HG03354 (cell line): ENCODE results near the gene IQGAP1.

Experiments
- ATAC-seq: cut with Tn5 transposase; IDR thresholded peaks from one replicate; pipeline ENCODE4 v1.9.1; 2021; ENCODE audit warnings: mild to moderate bottlenecking; ENCODE audit not compliant: unreplicated experiment, poor library complexity, severe bottlenecking

Gene IQGAP1

GRCh38 chr15:90425726-90426346 lies 37.8 kb downstream of the IQGAP1 start:
- ATAC-seq: no peak

DNA sequence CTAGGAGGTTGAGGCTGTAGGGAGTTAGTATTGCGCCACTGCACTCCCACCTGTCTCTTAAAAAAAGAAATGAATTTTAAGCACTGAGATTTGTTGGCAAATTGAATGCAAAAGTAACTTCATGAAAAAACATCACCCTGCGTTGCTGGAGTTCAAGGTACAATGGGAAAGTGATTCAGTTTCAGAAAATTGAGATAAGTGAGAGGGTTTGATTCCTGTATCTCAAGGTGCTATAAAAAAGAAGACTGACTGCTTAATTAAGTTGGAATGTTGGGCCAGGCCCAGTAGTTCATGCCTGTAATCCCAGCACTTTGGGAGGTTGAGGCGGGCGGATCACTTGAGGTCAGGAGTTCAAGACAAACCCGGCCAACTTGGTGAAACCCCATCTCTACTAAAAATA lies 39.1 kb downstream of the IQGAP1 start:
- ATAC-seq: no peak

- ATAC-seq: no peak
These were observed 44.2 kb downstream of the IQGAP1 start for GRCh38 chr15:90432253-90432652.

GRCh38 chr15:90435652-90436337 lies 47.8 kb downstream of the IQGAP1 start:
- no peak for ATAC-seq

DNA sequence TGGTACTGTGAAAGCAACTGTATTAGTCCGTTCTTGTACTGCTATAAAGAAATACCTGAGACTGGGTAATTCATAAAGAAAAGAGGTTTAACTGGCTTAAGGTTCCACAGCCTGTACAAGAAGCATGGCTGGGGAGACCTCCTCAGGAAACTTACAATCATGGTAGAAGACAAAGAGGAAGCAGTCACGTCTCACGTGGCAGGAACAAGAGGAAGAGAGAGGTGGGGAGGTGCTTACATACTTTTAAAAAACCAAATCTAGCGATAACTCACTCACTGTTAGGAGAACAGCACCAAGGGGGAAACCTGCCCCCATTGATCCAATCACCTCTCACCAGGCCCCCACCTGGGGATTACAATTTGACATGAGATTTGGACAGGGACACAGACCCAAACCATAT lies 48.9 kb downstream of the IQGAP1 start:
- no peak for ATAC-seq

GRCh38 chr15:90437516-90437915 lies 49.5 kb downstream of the IQGAP1 start:
- ATAC-seq: no peak

- ATAC-seq: no peak
These were observed 51.9 kb downstream of the IQGAP1 start for GRCh38 chr15:90439946-90440345.

GRCh38 chr15:90441027-90441426 lies 53.0 kb downstream of the IQGAP1 start:
- ATAC-seq: no peak

DNA sequence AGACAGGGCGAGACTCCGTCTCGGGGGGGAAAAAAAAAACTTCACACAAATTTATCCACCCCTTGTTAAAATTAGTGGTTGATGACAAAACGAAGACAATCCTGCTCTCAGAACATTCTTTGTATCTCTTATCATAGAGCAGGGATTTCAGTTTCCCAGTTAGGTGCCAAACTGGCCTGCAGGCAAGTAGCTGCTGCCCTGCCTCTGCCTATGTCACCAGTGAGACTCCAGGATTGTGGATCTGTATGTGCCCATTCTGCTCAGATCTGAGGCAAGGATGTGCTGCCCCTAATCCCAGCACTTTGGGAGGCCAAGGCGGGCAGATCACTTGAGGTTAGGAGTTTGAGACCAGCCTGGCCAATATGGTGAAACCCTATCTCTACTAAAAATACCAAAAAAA lies 54.4 kb downstream of the IQGAP1 start:
- ATAC-seq: no peak

GRCh38 chr15:90449206-90449735 lies 61.2 kb downstream of the IQGAP1 start:
- ATAC-seq: no peak

DNA sequence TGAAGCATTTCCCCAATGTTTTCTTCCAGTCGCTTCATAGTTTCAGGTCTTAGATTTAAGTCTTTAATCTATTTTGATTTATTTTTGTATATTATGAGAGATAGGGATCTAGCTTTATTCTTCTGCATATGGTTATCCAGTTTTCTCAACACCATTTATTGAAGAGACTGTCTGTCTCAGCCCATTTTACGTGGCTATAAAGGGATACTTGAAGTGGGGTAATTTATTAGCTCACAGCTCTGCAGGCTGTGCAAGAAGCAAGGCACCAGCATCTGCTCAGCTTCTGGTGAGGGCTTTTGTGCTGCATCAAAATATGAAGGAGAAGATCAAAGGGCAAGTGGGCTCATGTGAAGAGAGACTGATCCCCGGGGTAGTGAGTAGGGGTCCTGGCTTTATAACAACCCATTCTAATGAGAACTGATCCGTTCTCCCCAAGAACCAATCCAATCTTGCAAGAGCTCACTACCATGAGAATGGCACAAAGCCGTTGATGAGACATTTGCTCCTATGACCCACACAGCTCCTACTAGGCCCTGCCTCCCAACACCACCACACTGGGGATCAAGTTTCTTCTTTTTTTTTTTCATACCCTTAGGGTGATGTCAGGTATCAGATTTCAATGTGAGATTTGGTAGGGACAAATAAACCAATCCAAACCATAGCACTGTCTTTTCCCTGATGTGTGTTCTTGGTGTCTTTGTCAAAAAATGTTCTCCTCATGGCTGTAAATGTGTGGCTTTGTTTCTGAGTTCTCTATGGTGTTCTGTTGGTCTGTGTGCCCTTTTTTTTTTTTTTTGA lies 63.2 kb downstream of the IQGAP1 start:
- no peak for ATAC-seq

DNA sequence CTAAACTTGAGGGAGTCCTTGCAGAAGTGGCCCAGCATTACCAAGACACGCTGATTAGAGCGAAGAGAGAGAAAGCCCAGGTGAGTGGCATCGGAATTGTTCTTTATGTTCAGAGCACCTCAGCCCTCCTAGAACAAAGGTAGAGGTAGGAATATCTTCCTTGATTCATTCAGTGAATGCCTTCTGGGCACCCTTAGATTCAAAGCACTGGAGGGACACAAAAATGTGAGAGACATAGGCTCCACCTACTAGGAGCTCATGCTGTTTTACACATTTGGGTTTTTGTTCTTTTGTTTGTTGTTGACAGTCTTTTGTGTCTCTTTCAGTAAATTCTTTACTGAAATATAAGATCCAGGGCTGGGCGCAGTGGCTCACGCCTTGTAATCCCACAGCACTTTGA lies 68.2 kb downstream of the IQGAP1 start:
- ATAC-seq: no peak

DNA sequence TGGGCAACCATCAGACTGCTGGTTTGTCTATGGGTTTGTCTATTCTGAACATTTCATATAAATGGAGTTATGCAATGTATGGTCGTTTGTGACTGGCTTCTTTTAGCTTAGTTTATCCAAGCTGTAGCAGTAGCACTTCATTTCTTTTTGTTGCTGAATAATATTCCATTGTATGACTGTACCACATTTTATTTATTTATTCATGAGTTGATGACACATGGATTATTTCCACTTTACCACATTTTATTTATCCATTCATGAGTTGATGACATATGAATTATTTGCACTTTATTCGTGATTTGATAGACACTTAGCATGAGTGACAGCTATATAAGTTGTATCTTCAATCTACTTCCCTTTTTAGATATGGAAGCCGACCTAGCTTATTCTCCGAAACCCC lies 70.0 kb downstream of the IQGAP1 start:
- no peak for ATAC-seq

- no peak for ATAC-seq
These were observed 71.3 kb downstream of the IQGAP1 start for GRCh38 chr15:90459368-90459767.

- no peak for ATAC-seq
These were observed 72.2 kb downstream of the IQGAP1 start for GRCh38 chr15:90460142-90460824.

DNA sequence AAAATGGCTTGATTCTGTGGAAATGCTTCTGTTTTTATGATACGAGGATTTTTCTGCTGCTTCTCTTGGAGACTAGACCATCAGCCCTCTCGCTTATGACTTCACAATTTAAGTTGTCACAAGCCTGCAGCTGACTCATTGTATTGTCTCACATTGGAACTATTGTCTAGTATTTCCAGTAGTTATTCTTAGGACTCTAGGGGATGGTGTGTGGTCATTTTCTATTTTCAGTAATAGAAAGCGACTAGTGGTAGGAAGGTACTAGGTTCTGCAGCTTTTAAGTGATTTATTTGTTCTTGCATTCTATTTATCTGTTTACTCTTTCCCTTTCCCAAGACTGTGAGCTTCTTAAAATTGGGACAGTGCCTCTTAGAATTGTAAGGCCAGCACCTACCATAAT lies 75.3 kb downstream of the IQGAP1 start:
- ATAC-seq: no peak

GRCh38 chr15:90465140-90465929 lies 77.3 kb downstream of the IQGAP1 start:
- no peak for ATAC-seq

DNA sequence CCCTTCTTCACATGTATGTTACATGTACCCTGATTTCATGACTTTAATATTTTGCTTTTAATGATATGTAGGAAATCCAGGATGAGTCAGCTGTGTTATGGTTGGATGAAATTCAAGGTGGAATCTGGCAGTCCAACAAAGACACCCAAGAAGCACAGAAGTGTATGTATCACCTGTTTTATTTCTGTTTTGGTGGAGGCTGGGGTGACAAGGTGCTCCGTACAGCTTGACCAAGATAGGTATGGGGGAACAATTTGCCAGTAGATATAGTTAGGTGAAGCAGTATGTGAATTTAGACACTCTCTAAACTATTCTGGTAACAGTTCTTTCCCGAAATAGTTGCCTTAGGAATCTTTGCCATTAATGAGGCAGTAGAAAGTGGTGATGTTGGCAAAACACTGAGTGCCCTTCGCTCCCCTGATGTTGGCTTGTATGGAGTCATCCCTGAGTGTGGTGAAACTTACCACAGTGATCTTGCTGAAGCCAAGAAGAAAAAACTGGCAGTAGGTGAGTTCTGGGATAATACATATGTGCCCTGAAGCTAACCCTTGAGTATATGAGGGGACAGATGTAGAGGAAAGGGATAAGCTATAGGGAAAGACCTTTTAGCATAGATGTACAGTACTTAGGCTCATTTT lies 78.0 kb downstream of the IQGAP1 start:
- no peak for ATAC-seq

- ATAC-seq: no peak
These were observed 81.7 kb downstream of the IQGAP1 start for GRCh38 chr15:90469723-90470122.
